Neural progenitor cell (in vitro differentiated cells): Measurements from ENCODE around the gene IKZF3.

Experiments used
- EZH2 ChIP-seq: fragments of 200-600 bp; sonication (generic); IDR thresholded peaks from 2 replicates; pipeline ENCODE4 v1.6.1; 2017; ENCODE audit warnings: antibody characterized with exemption, mild to moderate bottlenecking, moderate library complexity
- TF ChIP-seq, protein P1 (sequence below): fragments of 200-600 bp; sonication (generic); IDR thresholded peaks from 2 replicates; pipeline ENCODE4 v1.5.1; 2017; ENCODE audit warnings: antibody characterized with exemption, mild to moderate bottlenecking

DNA sequence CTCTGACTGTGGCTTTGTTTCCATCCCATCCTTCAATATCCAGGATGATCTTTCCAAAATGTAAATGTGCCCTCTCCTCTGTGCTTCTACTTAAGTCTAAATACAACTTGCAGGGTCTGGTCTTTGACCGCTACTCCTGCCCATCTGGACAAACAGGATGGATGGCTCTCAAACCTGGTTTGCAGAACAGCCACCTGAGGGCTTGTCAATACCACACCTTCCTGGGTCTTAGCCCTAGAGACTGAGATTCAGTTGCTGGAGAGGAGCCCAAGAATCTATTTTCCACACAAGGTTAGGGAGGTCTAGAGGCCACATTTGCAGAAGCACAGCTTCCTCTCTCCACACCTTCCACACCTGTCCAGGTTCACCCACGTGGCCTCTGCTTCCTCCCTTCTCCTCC lies 128.2 kb downstream of the IKZF3 start:
- TF ChIP-seq, protein P1, sequence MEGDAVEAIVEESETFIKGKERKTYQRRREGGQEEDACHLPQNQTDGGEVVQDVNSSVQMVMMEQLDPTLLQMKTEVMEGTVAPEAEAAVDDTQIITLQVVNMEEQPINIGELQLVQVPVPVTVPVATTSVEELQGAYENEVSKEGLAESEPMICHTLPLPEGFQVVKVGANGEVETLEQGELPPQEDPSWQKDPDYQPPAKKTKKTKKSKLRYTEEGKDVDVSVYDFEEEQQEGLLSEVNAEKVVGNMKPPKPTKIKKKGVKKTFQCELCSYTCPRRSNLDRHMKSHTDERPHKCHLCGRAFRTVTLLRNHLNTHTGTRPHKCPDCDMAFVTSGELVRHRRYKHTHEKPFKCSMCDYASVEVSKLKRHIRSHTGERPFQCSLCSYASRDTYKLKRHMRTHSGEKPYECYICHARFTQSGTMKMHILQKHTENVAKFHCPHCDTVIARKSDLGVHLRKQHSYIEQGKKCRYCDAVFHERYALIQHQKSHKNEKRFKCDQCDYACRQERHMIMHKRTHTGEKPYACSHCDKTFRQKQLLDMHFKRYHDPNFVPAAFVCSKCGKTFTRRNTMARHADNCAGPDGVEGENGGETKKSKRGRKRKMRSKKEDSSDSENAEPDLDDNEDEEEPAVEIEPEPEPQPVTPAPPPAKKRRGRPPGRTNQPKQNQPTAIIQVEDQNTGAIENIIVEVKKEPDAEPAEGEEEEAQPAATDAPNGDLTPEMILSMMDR, result no peak
- TF ChIP-seq EZH2, result no peak
